GM21526 (cell line): ENCODE measurements around the gene SPATA19.

Experiments
- ATAC-seq: cut with Tn5 transposase; IDR thresholded peaks from one replicate; pipeline ENCODE4 v1.9.1; 2021; ENCODE audit warnings: moderate library complexity; ENCODE audit not compliant: unreplicated experiment, low FRiP score

The SPATA19 gene

DNA sequence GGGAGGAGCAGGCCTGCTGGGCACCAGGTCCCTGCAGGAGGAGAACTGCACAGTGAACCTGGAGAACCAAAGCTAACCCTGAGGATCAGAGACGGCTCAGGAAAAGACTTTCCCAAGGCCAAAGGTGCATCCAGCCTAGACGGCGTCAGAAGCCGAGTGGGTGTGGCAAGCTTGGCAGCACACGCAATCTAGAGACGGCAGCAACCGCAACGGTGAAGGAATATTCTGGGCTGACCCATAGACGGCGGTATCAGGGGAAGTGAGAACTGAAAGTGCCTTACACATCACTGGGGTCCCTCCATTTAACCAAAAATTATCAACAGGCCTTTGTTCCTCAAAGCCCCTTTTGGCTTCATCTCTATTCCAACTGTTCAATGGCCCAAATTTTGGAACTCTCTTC is 26.2 kb downstream of the SPATA19 start:
- ATAC-seq: no peak

DNA sequence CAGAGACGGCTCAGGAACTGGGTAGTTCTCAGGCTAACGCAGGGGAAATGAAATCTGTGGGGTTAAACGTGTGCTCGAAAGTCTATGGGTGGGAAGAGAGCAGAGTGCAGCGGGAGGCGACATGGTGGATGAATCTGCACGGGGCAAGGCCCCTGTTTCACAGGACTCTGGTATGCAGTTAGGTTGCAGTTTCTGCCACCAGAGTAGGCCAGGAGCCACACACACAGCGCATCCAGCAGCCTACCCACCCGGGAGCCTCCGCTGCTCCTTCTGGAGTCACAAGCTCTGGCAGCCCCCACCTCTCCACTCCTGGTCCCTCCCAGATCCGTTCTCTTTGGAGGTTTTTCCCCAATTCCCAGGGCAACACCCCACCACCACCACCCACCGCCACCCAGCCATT is 27.0 kb downstream of the SPATA19 start:
- ATAC-seq: no peak

DNA sequence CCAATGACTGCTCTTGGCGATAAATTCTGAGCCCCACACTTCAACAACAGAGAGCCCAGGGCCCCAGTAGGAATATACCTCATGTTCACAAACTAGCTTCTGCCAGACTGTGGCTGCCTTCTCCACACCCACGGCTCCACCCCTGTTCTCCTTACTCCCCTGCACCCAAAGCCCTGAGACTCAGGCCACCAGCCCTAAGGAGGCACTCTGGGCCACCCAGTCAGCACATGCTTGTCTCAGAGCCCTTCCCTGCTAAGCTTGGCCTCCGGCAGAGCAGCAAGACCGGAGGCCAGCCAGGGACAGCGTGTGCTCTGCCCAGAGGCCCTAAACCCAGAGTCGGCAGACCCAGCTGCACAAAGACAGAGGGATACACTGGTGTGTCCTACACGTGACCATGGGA is 27.9 kb downstream of the SPATA19 start:
- ATAC-seq: no peak

DNA sequence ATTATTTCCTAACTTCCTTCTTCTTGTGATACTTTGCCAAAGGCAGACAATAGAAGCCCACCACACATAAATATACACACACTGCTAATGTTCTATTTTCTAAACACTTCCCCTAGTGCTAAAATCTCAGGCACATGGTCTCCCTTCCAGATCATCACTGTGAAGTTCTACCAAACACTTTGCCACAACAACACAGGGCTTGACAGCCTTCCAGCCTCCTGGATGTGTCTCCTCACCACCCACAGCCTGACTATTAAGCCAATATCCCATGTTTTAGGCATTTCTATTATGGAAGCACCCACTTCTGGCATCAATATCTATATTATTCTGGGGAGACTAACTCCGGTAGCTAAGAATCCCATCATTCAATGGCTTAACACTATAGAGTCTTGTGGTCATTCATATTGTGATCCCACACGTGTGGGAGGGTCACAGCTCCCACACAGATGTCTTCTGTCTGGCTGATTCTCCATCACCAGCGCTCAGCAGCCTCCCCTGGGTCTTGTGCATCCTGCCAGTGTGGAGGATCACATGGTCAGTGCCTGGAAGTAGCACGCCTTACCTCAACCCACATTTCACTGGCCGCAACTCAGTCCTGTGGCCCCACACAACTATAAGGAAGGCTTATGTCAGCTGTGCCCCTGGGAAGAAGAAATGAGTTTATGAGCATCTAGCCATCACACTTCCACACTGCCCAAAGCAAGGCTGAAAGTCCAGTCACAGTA is 29.0 kb downstream of the SPATA19 start:
- ATAC-seq: no peak

DNA sequence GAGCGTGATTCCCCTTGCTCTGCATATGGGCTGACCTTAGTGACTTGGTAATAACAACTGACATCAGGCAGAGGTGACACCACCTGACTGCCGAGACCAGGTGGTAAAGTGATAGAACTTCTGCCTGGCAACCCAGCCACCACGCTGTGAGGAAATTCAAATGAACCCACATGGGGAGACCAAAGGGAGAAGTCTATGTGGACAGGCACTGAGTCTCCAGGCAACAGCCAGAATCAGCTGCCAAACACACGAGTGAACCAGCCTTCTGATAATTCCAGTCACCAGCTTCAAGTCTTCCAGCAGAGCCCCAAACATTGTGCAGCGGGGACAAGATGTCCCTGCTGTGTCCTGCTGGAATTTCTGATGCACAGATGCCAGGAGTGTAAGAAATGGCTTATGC is 29.7 kb downstream of the SPATA19 start:
- no peak for ATAC-seq

DNA sequence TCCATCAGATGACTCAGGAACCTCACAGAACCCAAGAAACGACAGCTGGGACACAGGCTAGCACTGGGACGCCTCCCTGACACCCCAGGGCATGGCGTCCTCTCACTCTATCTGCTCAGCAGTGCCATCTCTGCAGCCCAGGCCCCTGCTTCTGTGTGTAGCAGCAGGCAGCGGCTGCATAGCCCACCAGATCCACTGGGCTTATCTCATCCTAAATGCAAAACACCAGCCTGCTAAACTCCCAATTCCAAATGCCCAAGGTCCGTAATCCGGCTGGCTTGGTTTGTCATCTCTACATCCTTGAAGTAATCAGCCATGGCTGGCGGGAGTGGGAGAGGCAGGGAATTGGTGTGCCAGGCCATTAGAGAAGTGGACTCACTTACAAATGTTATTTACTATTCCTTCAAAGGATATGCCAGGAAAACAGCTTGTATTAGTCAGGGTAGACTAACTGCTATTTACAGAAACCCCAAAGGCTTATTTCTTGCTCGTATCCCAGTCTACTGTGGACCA is 30.7 kb downstream of the SPATA19 start:
- ATAC-seq: no peak

DNA sequence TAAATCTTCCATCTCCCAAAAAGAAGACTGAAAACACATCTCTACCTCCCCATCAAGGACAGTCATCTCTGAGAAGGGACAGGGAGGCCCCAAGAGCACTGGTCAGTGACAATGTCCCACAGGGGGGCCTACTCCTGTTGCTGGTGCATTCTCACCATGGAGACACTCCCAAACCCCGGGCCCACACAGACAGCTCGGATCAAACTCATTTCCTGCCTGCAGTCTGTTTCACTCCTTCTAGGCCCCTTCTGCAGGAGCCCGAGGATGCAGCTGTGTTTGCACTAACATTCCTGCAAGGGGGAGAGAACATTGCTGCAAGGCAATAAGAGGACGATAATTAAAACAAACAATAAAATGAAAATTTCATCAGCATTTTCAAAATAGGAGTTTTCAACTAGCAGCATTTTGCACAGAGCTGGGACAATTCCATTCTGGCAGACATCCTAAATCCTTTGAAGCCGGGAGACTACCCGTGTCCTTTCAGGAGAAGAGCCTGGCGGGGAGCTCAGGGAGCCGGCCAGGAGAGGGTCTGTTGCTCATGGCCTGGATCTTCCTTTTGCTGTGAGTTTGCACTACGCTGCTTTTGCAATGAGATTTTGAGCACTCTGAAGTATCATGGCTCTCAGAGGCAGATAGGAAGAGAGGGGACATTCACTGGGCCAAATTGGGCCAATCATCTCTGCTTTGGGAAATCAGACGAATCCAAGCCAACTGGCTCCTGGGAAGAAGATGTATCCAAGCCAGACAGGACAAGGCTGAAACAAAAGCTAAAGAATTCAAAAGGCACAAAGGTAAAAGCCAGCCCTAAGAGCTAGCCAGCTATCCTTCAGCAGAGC is 33.2 kb downstream of the SPATA19 start:
- ATAC-seq: no peak

DNA sequence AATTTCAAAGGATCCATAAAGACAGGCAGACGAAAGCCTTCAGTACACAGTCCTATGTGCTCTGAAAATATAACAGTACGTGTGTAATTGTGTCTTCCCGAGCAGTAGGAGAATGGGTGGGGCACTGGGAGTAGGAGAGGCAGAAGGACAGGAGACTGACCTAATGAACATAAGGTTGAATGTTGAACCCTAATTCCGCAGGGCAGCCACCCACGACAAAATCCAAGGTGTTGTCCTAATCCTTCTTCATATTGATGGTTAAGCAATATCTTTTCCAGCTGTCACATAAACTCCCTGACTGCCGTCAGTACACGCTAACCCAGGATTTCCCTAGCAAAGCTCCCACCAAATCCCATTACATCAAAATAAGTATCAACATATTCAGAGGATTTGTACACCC is 34.5 kb downstream of the SPATA19 start:
- no peak for ATAC-seq

DNA sequence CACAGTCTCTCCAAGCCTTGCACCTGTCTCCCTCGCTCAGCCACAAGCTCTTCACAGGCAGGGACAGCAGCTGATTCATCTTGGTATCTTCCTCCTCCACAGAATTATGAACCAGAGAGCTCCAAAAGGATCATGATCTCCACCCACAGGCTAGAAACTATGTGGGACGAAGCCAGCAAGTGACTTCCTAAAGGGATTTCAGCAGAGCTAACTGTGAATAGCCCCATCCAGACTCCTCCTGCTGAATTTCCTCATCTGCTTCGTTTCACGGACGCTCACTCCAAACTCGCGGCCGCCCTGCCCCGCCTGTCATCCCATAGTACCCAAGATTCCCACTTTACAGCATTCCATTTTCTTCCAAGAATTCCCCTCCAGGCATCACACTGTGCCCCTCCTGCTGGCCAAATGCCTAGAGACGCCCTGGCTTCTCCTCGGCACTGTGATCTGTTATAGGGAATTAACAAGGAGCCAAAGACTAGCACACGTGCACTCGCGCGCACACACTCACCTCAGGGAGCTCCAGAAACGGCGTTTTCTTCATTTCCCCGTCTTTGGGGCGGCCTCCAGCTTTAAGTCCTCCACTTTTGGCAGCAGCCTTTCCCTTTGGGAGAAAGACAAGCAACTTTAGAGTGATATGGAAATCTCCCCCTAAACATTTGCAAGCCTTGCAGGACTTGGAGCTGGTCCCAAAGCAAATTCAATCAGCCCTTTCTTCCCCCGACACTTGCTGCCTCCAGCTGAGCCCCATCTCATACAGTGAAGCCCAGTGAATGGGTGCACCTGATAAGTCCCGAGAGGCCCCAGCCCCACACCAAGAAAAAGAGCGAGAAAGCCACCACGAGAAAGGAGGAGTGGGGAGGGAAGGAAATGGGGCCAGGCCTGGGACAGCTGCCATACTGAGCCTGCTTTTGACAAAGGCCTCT is 35.5 kb downstream of the SPATA19 start:
- no peak for ATAC-seq

DNA sequence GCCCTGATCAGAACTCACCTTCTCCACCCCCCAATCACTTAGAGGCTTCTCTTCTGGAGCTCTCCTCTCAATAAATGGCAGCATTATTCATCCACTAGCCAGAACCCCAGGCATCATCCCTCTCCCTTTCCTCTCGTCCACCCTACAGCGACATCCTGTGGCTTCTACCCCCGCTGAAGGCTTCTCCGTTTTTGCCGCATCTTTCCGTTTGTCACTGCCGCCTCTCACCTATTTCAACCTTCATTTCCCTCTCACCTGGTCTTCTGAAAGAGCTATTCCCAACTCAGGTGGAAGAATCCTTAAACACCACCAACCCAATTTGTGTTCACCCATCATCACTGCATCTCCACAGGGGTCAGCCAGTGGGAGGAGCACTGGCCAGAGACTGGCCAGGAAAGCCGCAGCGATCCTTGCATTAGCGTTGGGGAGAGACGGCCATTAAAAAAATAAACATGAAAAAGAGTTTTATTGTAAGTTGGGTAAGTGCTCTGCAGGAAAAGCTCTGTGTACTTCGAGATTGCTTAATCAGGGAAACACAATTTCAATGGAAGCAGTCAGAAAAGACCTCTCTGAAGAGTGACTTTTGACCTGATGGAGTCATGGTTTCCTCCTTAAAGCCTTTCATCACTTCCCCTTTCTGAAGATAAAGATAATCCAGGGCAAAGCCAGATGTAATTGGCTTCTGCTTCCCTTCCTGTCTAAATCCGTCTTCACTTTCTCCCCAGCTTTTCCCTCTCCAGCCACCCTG is 36.7 kb downstream of the SPATA19 start:
- ATAC-seq: no peak

DNA sequence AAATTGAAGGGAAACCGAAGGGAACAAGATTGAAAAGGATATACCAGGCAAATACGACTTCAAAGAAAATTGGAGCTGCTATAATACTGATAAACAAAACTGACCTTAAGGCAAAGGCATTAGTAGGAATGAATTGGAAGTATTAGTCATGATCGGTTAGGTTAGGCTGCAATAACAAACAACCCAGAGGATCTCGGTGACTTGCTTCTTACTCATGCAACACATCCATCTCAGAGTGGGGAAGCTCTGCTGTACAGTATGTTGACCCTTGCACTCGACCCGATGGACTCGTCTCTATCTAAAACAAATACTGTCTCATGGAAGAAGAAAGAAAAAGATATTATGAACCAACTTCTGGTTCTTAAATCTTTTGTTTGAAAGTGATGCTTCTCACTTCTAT is 42.3 kb downstream of the SPATA19 start:
- ATAC-seq: no peak

DNA sequence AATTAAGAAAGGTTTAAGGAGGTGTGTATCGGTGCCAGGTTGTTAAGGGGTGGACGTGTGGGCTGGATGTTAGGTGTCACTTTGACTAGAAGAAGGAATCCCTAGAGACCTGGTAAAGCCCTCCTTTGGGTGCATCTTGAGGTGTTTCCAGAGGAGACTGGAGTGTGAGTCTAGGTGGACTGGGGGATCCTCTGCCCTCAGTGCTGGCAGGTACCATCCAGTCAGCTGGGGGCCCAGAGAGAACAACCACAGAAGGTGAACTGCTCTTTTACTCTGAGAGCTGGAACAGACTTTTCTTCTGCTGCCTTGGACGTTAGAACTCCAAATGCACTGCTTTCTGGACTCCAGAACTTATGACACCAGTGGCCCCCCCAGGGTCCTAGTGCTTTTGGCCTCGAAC is 44.0 kb downstream of the SPATA19 start:
- no peak for ATAC-seq

DNA sequence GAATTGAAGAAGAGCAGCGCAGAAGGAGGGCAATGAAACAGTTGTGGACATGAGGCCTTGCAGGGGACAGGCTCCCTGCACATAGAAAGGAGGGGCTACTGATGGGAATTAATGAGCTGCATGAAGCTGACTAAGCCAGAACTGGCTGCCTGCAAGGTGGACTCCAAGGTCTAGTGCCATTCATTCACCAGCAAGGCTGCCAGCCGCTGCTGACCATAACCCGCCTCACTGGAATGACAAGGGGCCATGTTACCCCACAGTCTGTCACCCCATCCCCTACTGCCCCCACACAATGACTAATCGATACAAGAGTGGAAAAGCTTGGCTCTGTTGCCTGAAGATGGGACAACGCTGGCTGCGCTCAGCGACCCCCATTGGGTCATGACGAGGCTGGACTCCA is 44.6 kb downstream of the SPATA19 start:
- no peak for ATAC-seq

DNA sequence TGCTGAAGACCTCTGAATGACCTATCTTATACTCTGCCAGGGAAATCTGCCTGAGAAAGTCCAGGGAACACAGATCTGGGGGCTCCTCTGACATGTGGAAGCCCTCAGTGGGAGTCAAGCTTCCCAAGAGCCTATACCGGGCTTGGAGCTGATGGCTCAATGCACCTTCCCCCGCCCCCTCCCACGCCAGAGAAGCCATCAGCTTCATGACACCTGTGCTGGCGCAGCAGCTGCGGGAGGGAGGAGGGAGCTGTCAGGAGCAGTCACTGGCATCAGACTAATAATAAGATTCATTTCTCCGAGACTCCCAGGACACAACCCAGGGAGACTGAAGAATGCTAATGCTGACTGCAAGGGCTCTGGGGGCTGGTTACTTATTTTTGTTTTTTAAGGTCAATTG is 47.8 kb downstream of the SPATA19 start:
- ATAC-seq: no peak

DNA sequence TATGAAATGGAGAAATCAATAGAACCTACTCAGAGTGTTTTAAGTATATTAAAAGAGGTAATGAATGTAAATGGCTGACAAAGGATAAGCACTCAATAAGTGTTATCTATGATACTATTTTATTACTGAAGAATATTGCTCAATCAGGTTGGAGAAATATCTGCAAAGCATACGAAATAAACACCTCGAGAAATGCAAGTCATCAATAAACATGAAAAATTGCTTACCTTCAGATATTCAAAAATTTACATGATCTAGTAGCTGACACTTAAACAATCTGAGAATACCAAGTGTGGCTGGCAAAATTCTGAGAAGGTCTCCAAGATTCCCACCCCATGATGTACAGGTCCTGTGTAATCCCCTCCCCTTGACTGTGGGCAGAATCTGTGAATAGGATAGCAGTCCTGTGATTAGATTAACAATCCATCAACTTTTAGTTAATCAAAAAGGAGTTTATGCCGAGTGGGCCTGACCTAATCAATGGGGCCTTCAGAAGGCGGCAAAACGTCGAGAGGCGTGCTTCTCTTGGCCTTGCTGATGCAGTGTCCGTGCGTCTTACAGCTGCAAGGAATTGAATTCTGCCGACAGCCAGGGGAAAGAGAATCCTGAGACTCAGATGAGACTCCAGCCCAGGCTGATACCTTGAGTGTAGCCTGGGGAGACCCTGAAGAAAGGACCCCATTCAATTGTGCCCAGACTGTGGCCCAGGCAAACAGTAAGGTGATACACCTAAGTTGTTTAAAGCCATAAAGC is 49.1 kb downstream of the SPATA19 start:
- no peak for ATAC-seq

DNA sequence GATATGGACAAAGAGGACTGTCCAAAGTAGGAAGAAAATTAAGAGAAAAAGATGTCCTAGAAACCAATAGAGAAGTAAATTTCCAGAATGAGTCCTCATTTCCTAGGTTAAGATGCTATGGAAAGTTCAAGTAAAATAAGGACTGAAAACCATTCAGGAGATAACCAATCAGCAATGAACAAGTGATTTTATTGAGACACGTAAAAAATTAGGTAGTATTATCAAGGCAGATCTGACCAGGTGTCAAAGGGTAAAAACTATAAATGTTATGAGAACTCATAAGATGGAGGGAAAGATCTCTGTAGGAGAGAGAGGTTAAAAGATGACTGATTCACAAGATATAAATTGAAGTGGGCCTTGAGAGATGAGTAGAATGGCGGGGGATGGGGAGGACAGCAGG is 50.2 kb downstream of the SPATA19 start:
- no peak for ATAC-seq

DNA sequence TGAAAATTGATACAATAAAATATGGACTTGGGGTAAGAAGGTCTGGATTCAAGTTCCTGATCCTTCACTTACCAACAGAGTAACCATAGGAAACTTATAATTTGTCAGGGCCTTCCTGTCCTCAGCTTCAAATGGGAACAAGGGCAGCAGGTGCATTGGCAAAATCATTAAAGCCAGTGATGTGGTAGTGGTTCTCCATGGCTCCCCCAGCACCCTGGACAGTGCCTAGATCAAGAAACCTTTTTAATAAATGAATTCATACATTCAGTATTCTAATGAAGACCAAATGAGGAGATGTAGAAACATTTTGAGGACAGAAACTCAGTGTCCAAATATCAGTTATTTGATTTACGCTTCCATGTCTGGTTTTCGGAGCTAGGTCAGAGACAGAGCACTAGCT is 51.1 kb downstream of the SPATA19 start:
- no peak for ATAC-seq

DNA sequence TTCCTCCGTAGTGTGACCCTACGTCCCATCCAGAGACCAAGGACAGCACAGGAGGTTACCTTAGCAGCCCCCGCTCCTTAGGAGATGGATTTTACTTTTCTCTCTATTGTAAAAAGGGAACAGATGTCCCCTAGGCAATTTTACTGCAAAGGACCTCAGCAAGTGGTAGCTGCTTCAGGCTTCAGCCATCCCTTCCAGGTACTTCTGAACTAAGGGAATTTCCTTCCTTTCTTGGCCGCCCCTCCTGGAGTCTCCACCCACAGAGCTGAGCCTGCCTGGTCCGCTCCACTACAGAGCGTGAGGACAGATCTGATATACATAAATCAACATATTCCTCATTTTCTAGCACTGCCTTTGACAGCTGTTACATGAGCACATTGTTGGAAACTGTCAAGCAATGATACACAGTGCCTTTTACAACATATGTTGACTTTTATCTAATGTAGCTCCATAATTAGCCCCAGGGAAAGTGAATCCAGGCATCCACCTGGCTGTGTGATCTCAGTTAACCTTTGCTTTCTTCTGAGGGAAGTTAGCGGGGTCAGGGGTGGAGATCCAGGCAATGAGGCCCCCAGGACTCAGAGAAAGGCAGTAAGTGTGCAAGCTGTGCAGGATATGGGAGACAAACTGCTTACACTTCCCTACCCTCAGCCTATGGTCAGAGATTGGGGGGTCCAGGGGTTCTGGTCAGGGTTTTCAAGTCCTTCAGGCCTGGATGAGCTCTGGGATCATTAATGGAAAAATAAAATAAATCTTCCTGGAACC is 51.9 kb downstream of the SPATA19 start:
- ATAC-seq: no peak

DNA sequence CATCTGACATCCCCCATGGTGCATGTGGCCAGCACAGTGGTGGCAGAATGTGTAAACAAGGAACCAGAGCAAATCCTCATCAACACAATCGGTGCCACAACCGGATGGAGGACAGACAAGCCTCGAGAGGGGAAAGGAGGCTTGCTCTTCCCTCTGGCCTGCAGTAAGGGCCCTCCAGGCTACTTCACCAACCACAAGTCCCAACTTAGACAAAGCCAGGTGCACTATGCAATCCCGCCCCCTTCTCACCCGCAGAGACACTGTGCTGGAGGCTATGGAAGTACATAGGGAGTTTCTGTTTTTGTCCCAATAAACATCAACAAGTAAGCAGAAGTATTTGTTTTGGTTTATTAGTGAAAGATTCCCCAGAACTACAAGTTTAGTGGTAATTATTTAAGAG is 54.3 kb downstream of the SPATA19 start:
- no peak for ATAC-seq
